Stimulated activated CD4-positive, alpha-beta T cell treated with anti-CD3 and anti-CD28 coated beads, Interleukin-2, amount 100 ng/mL, for 4 hours (primary cell): ENCODE data around the gene FANCC.

Experiments
- DNase-seq: peaks from one replicate; pipeline ENCODE4 v3.0.0-alpha.2; 2020; ENCODE audit warnings: low read depth

Gene FANCC

DNA sequence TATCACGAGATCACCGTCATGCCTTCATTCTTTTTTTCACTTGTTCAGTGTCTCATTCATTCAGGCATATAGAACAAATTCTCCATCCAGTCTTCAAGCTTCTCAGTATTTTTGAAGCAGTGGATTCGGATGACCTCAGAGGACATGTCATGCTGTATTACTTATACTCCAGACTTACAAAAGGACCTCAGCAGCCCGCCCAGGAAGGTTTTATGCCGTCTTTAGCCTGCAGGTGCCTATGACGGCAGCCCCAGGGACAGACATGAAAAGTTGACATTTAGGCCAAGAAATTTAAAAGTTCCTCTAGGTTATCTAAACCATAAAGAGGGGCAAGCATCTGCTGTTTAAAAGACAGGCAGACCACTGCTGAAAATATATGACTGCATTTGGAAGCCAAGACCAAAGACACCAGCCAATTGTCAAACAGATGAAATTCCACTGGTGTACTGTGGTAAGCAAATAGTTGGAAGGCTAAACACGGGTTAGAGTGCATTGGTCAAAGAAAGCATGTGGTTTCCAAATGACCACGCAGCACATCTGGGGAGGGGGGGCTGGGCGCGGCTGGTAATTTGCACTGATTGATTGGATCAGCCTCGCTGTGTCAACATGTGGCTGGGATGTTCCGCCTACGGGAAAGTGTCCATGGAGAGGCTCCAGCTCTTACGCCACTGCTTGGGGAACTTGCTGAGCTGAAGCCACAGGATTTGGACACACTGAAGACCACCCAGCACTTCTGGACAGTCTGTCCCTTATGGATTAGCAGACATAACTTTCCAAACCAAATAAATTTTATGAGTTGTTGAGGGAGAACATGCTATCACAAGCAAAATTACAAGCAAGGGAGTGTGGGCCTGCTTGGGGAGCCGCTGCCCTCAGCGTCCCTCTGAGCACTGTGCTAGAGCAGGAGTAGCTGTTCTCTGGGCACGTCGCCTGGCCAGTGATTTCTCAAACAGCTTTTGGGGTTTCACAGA lies 173.6 kb downstream of the FANCC start:
- DNase-seq, result no peak

DNA sequence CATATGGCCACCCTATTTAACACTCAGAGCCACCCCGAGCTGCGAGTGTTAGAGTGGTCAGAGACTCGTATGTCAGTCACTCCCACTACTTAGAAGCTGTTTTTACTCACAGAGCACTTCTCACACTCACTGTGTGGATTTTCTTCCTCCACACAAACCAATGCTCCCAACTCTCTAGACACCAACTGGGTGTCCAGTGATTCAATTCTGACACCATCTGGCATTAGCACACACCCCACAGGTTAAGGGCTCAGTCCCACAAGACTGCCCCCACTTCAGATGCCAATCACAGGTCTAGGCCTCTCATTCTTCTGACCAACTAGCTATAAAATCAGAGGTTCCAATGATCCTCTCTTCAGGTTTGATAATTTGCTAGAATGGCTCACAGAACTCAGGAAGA lies 174.8 kb downstream of the FANCC start:
- DNase-seq, result no peak

DNA sequence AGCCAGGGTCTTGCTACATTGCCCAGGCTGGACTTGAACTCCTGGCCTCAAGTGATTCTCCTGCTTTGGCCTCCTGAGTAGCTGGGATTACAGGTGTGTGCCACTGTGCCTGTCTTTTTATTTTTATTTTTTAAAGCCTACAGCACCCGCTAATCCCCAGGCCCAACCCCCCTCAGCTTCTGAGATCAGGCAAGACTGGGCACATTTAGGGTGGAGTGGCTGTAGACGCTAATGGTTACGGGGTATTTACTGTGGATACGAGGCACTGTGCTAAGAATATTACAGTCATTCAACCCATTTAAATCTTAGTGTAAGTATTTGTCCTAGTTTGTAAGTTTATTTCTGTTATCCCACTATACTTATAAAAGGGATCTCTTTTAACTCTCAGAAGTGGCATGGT lies 175.2 kb downstream of the FANCC start:
- DNase-seq, result no peak

DNA sequence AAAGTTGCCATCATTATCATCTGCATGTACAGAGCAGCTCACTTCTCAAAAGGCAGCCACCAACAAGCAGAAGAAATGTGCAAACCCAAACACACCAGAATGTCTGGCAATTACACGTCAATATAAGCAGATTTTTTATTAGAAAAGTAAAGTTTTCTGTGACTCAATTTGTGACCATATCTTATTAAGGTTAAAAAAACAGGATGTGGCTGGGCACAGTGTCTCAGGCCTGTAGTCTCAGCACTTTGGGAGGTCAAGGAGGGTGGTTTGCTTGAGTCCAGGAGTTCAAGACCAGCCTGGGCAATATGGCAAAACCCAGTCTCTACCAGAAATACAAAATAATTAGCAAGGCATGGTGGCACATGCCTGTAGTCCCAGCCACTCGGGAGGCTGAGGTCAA lies 176.7 kb downstream of the FANCC start:
- DNase-seq, result no peak

DNA sequence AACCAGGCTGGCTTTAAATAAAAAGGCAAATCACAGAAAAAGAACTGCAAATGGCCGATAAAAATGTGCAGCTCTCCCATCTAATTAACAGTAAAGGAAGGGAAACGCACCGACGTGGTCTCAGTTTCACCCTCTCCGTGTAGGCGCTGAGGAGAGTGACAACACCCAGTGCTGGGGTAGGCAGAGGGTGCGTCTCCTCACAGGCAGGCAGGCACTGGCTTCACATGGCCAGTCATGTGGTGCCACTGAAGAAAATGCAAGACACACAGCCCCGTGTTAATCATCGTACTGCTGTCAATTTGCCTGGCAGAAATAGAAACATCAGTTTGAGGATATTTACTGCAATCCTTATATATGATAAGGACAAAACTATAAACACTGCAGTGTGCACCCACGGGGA lies 178.4 kb downstream of the FANCC start:
- no peak for DNase-seq

DNA sequence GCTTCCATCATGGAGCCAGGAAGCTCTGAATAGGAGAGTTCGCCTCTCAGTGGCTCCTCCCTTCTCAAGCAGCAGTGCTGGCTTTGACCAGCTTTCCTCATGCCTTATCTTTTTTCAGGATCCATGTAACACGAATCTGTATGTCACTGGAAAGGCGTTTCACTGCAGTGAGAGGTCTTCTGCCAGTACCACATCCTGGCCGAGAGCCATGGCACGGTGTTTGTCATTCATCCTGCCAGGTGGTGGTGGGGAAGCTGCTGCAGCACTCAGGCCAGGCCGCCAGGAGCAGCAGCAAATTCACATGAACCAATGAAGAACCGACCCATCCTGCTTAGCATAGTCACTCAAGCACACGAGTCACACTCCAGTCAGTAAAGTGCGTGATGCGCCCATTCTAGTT lies 179.0 kb downstream of the FANCC start:
- DNase-seq, result no peak

DNA sequence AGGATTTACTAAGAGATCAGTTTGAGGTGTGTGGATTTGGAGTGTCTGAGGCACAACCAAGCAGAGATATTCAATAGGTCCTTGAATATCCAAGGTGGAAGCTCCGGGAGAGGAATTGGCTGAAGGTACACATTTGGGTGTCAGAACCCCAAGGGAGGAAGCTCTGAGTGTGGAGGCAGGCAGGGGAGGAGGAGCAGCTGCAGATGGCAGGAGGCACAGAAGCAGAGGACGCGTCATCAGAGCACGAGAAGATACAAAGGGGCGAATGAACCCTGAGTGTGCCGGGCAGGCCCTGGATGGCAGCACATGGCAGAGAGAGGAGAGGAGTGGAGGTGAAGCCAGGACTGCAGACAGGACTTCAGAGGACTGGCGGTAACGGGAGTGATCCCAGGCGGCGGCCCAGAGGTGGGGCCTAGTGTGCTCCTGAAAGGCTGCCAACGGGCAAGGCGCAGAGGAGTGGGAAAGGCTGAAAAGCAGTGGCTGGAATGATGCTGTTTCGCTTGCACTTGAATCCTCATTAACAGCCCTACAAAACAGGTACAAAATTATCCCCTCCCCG lies 179.8 kb downstream of the FANCC start:
- no peak for DNase-seq

DNA sequence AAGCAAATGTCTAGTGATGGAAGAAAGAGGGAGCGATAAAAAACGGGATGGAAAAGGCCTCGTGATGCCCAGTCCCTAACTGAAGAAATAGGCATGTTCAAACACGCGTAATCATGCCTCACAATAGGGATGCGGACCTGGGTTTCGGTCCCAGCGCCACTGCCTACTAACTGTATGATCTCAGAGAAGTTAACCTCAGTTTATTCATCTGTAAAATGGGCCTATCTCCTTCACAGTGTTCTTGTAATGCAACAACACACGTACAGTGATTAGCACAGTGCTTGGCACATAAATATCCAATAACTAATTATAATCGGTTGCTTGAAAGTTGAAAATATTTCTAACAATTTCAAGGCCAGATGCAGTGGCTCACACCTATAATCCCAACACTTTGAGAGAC lies 181.8 kb downstream of the FANCC start:
- DNase-seq, result no peak

DNA sequence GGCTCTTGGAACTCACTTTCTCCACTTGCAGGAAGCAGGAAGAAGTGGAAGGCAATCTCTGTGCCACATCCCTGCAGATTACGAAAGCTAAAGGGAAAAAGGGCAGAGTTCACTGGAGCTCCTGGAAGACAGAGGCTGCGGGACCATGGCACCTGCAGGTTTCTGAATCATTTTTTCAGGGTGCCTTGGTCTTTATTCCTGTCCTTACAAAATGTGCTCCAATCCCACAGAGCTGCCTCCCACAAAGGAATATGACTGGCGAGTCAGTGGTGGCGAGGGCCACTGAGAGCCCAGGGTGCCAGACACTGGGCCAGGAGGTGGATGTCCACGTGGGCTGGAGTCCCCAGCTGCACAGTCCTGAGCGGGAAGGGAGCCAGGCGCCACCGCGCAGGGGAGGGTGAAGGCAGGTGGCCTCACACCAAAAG lies 183.0 kb downstream of the FANCC start:
- DNase-seq, result no peak

DNA sequence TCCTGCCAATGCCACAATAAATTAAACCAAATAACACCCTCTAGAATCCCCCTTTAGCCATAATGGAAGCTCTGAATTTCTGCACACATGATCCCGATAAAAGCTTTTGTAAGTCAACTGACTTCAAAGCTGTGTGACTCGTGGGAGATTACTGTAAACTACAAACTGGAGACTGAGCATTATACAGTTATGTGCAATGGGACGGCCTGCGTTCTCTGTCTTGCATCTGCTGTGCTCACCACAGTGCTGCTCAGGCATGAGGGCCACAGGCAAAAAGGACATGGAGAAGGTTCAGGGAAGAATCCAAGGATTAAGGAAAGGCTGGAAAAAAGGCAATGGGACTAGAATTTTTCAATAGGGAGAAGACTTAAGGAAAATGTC lies 184.2 kb downstream of the FANCC start:
- DNase-seq, result no peak

DNA sequence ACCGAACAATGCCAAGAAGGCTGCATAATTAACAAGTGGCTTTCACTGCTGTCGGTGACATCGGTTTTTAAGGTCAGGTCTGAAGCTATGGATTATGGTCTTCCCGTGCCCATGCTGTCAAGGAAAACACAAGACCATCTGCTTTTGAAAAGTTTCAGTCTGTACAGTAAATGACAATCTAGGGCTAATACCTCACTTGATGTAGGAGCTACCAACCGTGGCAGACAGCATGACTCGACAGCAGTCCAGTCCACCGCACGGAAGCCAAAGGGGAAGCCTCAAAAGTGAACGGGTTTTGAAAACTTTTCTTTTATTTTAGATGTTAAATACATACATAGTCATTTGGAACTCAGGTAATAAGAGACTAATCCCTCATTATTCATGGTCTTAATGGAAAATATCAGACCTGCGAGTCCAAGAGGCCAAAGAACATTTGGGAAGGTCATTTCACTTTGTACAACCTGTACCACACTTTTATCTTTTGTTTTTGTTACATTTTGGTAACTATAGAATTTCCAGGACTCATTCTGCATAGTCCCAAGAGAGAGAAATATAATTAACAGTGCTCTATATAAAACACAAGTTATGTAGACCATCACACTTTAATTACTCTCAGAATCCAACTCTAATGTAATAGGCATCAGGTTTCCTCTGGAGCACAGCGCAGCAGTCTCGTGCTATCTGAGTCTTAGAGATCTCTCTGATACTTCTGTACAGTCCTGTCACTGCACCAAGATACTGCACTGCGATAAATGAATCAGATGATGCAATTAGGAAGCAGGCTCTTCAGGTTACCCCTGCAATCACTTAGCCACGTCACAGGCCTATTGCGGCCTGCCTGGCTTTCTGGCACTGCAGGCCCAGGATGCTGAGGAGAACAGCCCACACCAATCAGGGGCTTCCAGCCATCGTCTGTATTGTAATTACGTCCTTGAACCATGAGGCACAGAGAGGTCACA lies 184.9 kb downstream of the FANCC start:
- no peak for DNase-seq

DNA sequence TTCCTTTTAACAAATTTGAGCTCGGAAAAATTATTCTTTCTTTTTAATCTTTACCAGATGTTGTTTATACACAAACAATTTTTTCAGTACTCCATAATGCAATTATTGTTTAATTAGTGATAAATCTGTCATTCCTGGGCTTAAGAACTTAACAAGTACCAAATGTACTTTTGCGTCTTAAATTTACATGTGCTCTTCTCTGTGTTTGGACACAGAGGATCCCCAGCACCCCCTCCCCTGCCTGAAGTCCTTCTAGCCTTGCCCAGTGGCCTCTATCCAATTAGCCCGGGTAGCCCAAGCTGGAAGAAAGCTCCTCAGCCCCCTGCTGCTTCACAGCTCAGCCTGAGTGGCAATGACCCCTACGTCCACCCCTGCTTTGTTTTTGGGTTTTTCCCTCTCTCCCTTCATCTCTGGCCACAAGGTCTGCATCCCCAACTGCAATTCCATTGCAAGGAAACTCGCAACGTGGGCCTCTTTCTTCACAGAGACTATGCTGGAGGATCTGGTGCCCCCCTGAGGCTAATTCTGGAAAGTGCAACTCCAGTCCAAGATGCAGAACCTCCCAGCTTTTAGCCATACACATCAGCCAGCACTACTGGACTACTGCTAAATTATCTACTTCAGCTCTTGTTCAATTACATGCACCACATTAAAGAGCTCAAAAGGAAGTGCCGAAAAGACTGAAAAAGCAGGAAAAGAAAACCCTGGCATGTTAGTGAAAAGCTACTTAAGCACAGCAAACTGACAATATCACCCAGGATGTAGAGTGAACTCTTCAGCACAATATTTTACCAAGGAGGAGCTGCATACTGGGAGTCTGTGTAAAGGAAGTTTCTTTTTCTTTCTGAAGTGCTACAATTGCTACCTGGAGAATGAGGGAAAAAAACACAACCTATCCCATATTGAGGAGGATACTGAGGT lies 186.2 kb downstream of the FANCC start:
- DNase-seq, result peak; percentile 10

DNA sequence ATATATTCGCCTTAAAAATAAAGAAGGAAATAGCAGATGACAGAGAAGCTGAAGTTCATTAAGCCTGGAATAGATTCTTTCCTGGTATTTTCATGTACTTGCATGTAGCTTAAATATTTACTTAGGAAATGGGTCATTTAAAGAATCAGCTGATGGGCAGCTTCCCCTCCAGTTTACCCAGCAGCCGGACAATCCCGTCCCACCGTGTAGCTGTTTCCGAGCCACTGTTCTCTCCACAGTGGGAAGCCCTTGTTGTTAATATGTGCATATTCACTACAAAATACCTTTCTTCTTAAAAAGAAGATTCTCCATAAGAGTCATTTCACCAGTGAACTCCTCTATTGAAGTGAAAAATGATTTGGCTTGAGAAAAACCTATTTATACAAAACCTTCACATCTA lies 187.0 kb downstream of the FANCC start:
- DNase-seq, result no peak

DNA sequence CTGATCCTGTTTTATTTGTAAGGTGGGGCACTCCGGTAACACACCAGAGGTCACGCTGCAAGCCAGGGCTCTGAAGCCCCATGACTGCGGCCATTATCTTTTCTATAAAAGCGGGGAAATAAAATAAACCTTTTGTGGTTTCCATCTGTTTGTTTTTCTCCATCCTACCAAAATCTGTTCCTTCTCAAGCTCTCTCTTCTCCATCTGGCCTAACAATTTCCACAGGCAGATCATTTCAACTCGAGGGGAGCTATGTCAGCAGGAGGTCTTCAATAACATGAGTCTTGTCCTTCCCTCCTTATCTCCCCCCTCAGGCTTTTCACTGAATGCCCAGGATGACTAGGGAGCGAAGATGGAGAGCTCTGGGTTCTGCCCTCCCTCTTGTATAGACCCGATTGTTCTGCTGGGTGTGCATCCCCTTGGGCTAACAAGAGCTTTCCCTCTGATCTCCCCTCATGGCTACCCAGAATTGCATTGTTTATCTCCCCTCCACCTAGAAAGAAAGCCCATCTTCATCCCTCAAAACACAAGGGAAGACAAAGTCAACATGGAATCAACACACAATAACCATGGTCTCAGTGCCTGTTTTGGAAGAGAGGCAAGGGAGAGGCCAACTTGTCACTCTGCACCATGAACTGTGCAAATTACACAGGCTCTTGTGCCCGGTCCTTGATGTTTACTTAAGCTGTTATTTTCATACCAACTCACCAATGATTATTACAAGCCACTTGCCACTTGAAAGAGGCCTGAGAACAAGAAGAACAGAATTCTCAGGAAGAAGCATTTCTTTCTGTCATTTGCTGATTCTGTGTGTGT lies 187.8 kb downstream of the FANCC start:
- no peak for DNase-seq

DNA sequence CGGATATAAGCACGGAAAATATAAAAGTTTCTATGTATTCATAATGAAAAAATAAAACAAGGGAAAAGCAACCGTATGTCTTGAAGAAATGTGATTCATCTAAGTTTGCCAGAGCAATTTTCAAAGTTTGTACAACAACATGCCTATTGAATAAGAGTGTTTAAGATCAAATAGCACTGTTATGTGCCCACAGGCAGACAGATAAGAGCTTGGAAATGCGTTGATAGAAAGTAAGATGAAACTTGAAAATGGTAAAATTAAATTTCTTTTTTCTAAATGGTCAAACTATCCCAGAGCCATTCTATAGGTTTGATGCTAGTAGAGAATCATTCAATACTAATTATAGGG lies 189.4 kb downstream of the FANCC start:
- DNase-seq, result no peak

DNA sequence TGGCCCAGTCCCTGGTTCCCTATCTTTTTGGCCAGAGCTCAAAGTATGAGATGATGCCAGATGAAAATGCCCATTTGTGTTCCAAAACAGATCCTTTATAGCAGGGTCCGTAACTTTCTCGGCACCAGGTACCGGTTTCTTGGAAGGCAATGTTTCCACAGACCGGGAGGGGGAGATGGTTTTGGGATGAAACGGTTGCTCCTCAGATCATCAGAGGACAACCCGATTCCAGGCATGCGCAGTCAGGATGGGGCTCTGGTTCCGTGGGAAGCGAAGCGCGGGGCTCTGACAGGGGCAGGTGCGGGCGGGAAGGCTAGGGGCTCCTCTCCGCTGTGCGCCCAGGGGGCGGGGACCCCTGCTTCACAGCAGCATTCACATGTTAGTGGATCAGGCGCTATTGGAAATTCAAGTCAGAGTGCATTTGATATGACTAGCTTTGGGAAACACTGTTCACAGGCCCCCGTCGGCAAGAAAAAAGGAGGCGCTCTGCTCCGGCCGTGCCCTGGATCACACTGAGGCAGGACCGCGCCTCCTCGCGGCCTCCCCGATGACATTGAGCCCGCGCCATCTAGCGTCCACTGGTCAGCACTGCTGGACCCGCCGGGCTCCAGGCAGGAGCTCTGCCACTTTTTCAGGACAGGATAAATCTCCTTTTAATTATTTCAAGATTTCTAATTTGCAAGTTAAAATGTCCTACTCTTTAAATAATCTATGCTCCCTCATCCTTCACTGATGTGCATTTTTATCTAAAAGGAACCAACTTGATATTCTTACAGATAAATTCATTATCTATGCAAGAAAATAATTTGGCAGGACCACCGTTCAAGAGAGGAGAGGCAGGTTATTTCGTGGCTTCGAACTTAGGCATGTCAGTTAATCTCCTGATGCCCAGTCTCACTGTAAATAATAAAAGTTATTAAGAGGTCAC lies 190.0 kb downstream of the FANCC start:
- DNase-seq, result peak; percentile 37

DNA sequence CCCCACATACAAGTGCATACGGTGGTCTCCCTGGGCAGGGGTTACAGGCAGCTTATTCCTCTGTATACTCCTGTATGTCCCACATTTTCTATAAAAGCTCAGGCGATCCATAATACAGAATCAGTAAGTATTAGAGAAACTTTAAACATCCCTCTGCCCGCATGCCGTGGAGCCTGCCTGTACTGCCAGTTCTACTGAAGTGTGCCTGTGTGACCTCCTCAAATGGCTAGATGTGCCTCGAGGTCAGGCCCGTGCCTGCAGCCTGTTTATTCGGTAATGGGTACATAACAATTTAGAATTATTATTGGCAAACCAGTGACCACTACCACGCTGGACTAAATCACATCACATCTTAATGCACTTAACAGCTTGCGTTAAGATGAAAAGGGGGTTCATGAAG lies 190.8 kb downstream of the FANCC start:
- no peak for DNase-seq

DNA sequence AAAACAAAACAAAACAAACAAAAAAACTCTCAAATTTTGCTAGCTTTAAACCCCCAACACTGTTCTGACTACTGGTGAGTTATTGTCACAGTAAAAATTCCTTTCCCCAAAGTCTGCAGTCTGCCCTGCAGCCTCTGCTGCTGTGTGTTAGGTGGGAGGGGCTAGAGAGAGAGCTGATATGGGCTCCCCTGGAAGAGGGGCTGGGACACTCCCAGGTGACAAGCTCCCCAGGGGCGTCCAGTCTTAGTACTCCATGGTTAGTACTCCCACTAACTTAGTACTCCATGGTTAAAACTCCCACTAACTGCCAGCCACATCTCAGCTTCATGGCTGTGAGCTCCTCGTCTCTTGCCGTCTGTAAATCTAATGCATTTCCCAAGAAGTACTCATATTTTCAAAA lies 191.9 kb downstream of the FANCC start:
- DNase-seq, result no peak

DNA sequence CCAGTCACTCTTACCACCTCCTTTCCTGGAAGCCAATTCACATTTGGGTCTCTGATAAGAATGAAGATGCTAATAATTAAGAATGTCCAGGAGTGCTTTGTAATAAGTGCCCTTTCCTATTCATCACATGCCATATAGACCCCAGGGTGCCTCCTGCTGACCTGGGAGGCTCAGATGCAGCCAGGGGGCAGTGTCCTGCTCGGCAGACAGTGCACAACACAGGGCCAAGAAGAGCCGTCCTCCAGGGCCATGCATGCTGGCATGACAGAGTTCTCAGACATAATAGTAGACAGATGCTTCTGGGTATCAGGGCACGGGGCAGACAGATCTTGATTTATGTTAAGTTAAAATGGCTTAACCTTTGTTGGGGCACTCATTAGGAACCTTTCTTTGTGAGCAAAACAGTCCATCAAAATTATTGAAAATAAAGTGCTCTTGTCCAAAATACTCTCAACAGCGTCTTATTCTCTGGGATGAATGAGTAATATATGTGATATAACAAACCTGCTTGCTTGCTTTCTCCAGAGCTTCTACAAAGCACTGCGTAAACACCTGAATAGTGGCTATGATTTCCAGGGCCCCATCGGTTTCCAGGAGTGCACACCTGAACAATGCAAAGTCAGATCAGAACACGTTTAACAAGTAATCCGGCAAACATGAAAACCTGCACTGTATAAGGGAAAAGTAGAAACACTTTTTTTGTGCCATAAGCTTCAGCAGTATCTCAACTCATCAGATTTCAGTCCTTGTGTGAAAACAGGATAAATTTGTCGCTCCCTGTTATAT lies 192.7 kb downstream of the FANCC start:
- no peak for DNase-seq
